MCF 10A (cell line): ENCODE results near the gene CASP1. TPM values are rescaled to one million over a fixed set of nuclear protein-coding genes. Genes with fewer than 3 reads are reported as not detected.

Experiments
- BruUV-seq: library from RNA; stranded (reverse); fragments of 400-500 nt; replicated peaks from 2 replicates; lab custom pipeline; 2021; lab: Mats Ljungman, UMichigan
- CTCF ChIA-PET: fragments of 300-600 bp; sonication (Branson Sonifier 250); formaldehyde crosslinking; extraction: SDS; loops from one replicate; lab custom pipeline; 2021; ENCODE audit warnings: antibody characterized with exemption, inconsistent platforms; lab: Yijun Ruan, JAX
- POLR2A ChIA-PET: fragments of 300-600, 350-650 bp; sonication (Branson Sonifier 250); formaldehyde crosslinking; extraction: SDS; loops from one replicate; lab custom pipeline; 2020; ENCODE audit warnings: antibody characterized with exemption, inconsistent platforms; lab: Yijun Ruan, JAX
- DNase-seq: peaks from one replicate; pipeline ENCODE4 v3.0.0-alpha.2; 2018; ENCODE audit not compliant: unreplicated experiment
- H3K27ac Mint-ChIP-seq: one replicate; pipeline ENCODE4 v1.8.0; 2022; ENCODE audit warnings: mild to moderate bottlenecking, low read depth, mixed read lengths; ENCODE audit not compliant: unreplicated experiment
- H3K27me3 Mint-ChIP-seq: one replicate; pipeline ENCODE4 v1.8.0; 2022; ENCODE audit warnings: mixed read lengths; ENCODE audit not compliant: insufficient read depth, unreplicated experiment
- H3K36me3 Mint-ChIP-seq: one replicate; pipeline ENCODE4 v1.8.0; 2022; ENCODE audit warnings: mild to moderate bottlenecking, moderate library complexity, mixed read lengths; ENCODE audit not compliant: insufficient read depth, unreplicated experiment
- H3K4me1 Mint-ChIP-seq: one replicate; pipeline ENCODE4 v1.8.0; 2022; ENCODE audit warnings: mixed read lengths; ENCODE audit not compliant: insufficient read depth, unreplicated experiment
- H3K4me3 Mint-ChIP-seq: one replicate; pipeline ENCODE4 v1.8.0; 2022; ENCODE audit warnings: mild to moderate bottlenecking, moderate library complexity, mixed read lengths; ENCODE audit not compliant: unreplicated experiment
- H3K9me3 Mint-ChIP-seq: one replicate; pipeline ENCODE4 v1.8.0; 2022; ENCODE audit warnings: mixed read lengths; ENCODE audit not compliant: unreplicated experiment
- CTCF ChIP-seq: fragments of 200-600 bp; IDR thresholded peaks from one replicate; pipeline ENCODE4 v1.8.0; 2022; ENCODE audit warnings: antibody characterized with exemption, mild to moderate bottlenecking; ENCODE audit not compliant: unreplicated experiment
- intact Hi-C: fragments of 100-400 bp; cut with micrococcal nuclease; formaldehyde crosslinking; loops from 2 replicates; pipeline ENCODE4 v1.14.1; 2022
- total RNA-seq: library from RNA; stranded (reverse); gene quantifications from 2 replicates; pipeline ENCODE4 v1.2.3, GENCODE V29; 2022

CASP1 gene
- total RNA-seq, 1 experiment from 2014 or later: 27.2 TPM

- ChIA-PET CTCF (interaction anchor here (0.6 to 1.5 kb wide), 9 partner anchors 12 to 1811 kb away, joined by 3 to 12 read pairs (median 4); no protein-coding TSS in a partner anchor), POLR2A (interaction anchor here (0.8 kb wide), 2 partner anchors 27 to 50 kb away, joined by 3 read pairs; no protein-coding TSS in a partner anchor)
- H3K27me3 Mint-ChIP-seq: no peaks in the 10 kb centered on the region
- peak; percentile 15 for TF ChIP-seq CTCF
- intact Hi-C loops: no loop called here
- peaks cover 14% of the 10 kb centered on the region for H3K9me3 Mint-ChIP-seq
- no TSS peak for BruUV-seq
- DNase-seq: no peak
- H3K4me3 Mint-ChIP-seq: no peak overlapping the region
- H3K4me1 Mint-ChIP-seq: no peaks in the 10 kb centered on the region
- H3K36me3 Mint-ChIP-seq: no peaks in the 10 kb centered on the region
- no peak overlapping the region for H3K27ac Mint-ChIP-seq
Measured at GRCh38 chr11:104997288-104997687, 37.7 kb downstream of the CASP1 start.

GRCh38 chr11:104995001-104995408 lies 39.9 kb downstream of the CASP1 start:
- H3K36me3 Mint-ChIP-seq: no peaks in the 10 kb centered on the region
- H3K27me3 Mint-ChIP-seq: no peaks in the 10 kb centered on the region
- CTCF ChIA-PET: no interaction called here
- POLR2A ChIA-PET: no interaction called here
- no TSS peak for BruUV-seq
- H3K9me3 Mint-ChIP-seq: peaks cover 11% of the 10 kb centered on the region
- H3K27ac Mint-ChIP-seq: no peak overlapping the region
- H3K4me1 Mint-ChIP-seq: no peaks in the 10 kb centered on the region
- DNase-seq: no peak
- intact Hi-C loops: no loop called here
- TF ChIP-seq CTCF: no peak
- no peak overlapping the region for H3K4me3 Mint-ChIP-seq

- no peak for DNase-seq
- ChIA-PET POLR2A (no interaction called here), CTCF (interaction anchor here (0.8 kb wide), 1 partner anchor 14 kb away, joined by 3 read pairs; no protein-coding TSS in a partner anchor)
- no peak for TF ChIP-seq CTCF
- Mint-ChIP-seq H3K4me3 (no peak overlapping the region), H3K27me3 (no peaks in the 10 kb centered on the region), H3K9me3 (peaks cover 18% of the 10 kb centered on the region), H3K4me1 (no peaks in the 10 kb centered on the region), H3K36me3 (no peaks in the 10 kb centered on the region), H3K27ac (no peak overlapping the region)
- BruUV-seq: no TSS peak
- intact Hi-C loops: no loop called here
Measured at GRCh38 chr11:104992781-104993180, 42.2 kb downstream of the CASP1 start.

- H3K27ac Mint-ChIP-seq: no peak overlapping the region
- CTCF ChIA-PET: no interaction called here
Measured at GRCh38 chr11:104991994-104992393, 43.0 kb downstream of the CASP1 start.

More at GRCh38 chr11:104991994-104992393, 43.0 kb downstream of the CASP1 start:
- H3K27me3 Mint-ChIP-seq: no peaks in the 10 kb centered on the region
- no peak for DNase-seq
- no peak overlapping the region for H3K4me3 Mint-ChIP-seq
- POLR2A ChIA-PET: no interaction called here
- no peak for TF ChIP-seq CTCF
- no TSS peak for BruUV-seq
- intact Hi-C loops: no loop called here
- H3K4me1 Mint-ChIP-seq: no peaks in the 10 kb centered on the region
- H3K9me3 Mint-ChIP-seq: peaks cover 18% of the 10 kb centered on the region
- no peaks in the 10 kb centered on the region for H3K36me3 Mint-ChIP-seq
